T-helper 1 cell (primary cell): ENCODE results near the gene DSCAM.

Experiments used
- DNase-seq, 5 donors: peaks; one replicate each; pipeline ENCODE4 v3.0.0-alpha.2; 2012 to 2020

The DSCAM gene

DNA sequence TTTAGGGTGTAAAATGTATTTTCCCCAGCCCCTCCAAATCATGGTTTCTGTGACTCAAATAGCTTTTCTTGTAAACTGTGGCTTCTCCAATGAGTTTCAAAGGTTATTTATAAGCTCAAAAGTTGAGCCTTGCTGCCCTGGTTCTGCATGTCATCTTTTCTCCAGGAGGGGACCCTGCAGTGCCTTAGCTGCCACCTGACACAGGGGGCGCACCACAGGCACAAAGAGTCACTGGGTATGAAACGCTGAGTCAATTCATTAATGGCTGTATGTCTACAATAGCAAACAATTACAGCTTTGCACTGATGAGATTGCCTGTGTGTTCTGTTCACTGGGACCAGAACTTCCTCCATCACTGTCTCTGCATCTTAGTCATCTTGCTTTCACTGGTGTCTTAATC is 878.9 kb downstream of the DSCAM start:
- no peak for DNase-seq

DNA sequence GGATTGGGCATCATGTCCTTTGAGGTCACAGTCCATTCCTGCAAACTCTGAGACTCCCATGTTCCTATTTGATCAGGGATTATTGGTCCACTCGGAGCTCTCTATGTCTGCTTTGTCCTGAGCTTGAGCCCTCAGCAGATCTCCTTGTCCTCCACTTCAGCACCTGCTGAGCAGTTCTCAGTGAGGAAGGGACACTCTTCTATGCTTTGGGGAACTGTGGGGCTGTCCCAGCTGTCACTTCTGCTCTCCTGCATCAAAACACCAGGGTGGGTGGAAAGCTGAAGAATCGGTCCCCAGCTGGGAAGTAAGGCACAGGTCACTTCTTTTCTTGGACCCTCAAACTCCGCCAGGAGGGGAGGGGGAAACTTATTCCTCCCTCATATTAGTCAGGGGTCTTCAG is 880.2 kb downstream of the DSCAM start:
- no peak for DNase-seq

DNA sequence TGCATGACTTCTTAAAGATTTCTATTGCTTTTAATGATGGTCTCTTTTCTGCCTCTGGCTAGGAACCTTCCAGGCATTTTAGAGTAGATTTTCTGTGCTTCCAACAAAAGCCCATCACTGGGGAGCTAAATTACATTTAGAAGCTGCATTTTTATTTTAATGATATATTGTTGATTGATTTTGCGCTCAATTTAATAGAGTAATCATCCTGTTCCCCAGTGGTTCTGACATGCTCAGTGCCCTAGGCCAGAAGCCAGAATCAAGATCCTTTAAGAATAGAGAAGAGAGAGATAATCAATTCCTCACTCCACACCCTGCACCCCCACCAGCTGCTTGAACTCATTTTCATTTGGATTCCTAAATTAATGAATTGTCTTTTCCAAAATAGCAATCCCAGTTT is 881.9 kb downstream of the DSCAM start:
- no peak for DNase-seq

DNA sequence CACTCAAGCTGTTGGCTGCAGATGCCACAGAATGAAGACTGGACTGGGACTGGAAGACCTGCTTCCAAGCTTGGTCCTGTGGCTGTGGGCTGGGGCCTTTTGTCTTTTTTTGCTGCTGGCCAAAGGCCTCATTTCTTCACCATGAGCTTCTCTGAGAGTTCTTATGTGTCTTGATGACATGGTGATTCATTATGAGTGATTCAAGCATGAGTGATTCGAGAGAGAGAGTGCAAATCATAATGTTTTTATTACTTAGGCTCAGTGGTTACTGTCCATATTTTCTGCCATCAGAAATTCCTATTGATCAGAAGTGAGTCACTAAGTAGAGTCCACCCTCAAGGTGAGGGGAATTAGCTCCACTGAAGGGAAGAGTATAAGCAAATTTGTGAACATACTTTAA is 885.7 kb downstream of the DSCAM start:
- DNase-seq, result no peak
